GM19023 (cell line): ENCODE results near the gene AMIGO2.
"Not testable (repeated sequence)": the region's sequence is repeated elsewhere in the genome, so short reads cannot be mapped to it uniquely, and the experiment has no call there.

Experiments used
- ATAC-seq: cut with Tn5 transposase; IDR thresholded peaks from one replicate; pipeline ENCODE4 v1.9.1; 2021; ENCODE audit warnings: mild to moderate bottlenecking, moderate library complexity; ENCODE audit not compliant: unreplicated experiment

Gene AMIGO2

DNA sequence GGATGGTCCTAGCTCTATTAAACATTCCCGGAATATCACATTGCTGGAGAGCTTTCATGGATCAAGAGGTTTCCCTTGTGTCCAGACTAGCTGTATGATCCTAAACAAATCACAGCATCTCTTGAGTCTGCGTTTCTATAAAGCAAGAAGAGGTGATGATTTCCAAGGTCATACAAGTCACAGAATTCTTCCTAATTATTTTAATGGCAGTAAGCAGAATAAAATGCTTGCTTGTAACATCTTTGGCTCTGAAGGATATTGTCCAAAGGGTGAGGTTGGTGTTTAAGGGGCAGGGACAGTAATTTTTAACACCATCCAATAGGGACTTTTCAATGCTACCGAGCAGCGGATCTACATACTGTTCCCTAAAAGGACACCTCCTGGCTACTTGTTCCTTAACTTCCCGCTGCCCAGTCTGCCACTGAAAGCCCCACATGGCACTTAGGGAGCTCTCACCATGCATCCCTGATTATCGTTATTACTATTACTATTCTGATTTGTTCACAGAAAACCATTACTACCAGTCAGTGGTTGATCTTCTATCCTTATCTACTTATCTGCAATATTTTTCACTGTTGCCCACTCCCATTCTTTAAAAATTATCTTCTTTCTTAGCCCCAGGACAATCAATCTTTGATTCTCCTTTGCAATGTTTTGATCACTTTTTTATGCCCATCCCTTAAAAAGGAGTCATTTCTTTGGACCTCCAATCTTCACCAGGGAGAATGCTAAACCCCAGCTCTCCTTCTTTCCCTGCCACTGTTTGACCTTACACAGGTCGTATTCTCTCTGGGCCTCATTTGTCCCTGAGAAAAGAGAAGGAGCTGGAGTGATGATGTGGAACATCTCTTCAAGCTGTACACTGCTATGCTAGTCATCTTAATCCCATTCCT is 4.3 kb downstream of the AMIGO2 start:
- ATAC-seq = no peak

DNA sequence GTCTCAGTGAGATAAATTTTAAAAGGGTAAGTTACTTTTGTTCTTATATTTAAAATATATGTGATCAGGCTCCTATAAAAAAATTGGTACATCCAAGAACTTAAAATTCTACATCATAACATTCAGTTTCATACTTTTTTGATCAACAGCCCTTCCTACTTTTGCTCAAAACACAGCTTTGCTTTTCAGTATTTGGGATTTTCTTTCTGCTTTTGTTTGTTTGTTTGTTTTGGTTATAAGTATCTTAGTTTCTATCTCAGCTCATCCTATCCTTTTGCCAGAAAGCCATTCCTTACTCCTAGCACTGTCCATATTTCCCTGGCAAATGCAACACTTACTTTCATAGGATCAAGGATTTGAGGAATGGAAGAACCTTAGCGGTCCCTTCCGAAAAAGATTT is 5.0 kb downstream of the AMIGO2 start:
- ATAC-seq = no peak

DNA sequence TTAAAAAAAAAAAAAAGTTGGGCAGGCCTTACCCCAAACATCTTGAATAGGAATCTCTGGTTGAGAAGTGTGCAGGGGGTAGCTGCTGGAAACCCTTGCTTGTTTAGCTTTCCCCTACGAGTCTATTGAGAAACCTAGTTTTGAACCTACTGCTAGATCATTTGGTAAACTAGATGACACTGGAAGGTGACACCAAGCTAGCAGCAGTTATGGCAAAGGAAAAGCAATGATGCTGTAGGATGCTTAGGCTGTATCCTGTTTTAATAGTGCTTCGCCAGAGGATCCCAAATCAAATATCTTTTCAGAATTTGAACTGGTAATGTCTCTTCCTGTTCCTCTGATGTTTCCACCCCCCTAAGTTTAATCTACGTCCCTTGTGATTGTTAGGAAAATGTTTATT is 5.8 kb downstream of the AMIGO2 start:
- no peak for ATAC-seq

DNA sequence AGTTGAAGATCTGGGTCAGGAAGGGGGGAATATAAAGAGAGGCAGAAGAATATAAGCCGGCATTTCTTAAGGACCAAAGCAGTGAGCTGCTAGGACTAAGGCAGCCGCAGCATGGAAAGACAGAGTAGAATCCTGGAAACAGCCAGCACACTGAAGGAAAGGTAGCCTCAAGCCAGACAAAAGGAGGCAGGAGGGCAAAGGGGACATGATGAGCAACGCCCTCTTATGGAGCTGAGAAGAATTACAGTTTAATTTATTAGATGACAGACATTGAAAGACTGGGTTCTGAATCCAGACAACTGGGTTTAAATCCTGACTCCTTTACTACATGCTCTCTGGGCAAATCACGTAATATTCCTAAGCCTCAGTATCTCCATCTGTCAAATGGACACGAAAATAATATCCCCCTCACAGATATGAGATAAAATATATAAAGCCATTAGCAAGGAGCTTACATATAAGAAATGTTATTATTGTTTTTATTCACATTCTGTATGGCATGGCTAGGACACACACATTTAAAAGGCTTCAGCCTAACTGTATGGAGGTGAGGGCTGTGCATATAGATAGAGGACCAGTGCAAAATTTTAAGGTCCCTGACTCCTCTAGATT is 8.4 kb downstream of the AMIGO2 start:
- ATAC-seq = no peak

DNA sequence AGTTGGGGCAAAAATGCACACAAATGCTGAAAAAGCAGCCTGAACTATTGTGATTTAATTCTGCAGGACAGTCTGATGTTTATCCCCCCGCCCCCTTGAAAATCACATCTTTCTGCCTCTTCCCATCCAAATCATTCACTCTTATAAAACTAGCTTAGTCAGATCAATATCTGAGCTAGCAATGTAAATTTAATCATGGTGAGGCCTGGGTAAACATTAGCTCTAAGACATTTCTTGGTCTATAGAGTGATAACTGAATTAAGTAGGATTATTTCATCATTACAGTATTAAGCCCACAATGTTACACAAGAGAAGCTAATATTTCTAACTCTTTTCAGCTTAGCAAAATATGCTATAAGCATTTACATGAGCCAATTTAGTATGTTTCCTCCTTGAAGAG is 9.4 kb downstream of the AMIGO2 start:
- no peak for ATAC-seq

DNA sequence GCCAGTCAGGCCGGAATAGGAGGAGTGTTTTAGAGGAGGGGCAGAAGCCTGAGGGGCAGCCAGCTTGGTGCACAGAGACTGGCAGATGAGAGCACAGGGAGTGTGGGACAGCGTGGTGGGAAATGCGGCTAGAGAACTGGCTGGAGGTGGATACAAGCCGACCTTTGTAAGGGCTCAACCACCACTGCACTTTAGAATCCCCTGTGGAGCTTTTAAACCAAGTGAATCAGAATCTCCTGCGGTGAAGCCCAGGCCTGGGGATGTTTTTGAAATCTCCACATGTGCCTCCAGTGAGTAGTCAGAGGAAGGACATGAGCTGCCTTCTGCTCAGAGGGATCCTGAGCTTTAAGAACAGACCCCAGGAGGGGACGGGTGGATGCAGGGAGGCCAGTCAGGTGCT is 11.2 kb downstream of the AMIGO2 start:
- no peak for ATAC-seq

DNA sequence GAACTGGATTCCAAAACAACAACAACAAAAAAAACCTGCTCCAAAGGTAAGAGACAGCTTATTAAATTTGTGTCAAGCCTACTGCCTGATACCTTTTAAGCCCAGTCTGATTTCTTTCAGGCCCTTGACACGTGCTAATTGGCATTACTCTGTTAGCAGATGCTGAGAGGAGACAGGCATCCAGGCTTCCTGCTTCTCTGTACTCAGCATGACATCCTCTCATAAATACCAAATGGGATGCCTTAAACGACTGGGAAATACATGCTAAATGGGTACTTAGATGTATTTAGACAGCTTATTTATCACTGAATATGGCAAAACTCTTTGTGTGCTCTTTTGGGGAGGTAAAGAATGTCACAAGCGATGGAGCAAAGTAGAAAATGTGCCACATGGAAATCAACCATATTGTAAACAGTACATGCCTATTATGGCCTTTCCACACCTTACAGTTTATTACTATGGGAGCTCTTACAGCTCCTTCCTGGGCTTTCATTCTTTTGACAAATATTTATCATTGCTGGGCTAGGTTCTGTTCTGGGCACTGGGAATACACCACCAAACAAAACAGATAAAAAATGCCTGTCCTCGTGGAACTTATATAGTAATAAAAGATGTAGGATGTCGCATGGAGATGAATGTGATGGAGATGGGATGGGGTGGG is 11.9 kb downstream of the AMIGO2 start:
- ATAC-seq = no peak

DNA sequence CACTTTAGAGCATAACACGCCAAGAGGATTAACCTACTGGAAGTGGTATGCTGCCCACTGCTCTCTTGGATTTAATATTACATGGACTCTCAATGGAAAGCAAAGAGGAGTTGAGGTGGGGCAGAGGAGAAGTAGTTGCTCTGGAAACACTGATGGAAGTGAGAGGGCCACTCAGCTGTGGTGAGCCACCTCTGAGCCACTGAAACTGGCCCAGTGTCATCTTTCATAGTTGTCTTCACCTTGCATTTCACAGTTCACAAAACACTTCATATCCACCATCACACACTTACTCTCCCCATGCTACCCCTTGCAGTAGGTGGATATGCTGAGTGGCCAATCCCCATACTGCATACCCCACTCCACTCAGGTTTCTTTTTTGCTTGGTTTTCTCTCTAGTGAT is 12.6 kb downstream of the AMIGO2 start:
- ATAC-seq = no peak

DNA sequence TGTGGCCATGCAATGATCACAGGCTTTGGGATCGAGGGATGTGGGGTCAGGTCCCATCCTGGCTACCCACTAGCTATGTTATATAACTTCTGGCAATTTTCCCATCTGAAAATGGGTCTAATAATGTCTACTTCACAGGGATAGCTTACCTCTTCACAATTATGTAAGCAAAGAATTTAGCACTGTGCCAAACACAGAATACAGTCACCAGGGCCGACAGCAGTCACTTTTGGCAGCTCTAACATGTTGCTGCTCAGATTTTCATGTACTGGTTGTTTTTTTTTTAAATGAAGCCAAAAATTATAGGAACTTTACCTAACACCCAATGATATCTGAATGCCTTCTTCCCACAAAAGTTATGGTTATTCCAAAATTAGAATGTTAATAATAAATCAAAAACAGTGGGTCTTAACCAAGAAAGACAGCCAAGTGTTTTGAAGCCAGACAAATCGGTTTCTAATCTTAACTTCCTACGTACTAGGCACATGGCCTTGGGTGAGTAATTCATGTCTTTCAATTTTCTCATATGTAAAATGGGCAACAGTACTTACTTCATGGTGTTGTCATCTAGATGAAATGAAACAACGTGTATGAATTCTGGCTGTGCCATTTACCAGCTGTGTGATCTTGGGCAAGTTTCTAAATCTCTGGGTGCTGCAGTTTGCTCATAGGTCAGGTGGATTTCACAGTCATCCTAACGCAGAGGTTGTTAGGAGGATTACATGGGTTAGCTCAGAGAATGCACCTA is 13.3 kb downstream of the AMIGO2 start:
- no peak for ATAC-seq

DNA sequence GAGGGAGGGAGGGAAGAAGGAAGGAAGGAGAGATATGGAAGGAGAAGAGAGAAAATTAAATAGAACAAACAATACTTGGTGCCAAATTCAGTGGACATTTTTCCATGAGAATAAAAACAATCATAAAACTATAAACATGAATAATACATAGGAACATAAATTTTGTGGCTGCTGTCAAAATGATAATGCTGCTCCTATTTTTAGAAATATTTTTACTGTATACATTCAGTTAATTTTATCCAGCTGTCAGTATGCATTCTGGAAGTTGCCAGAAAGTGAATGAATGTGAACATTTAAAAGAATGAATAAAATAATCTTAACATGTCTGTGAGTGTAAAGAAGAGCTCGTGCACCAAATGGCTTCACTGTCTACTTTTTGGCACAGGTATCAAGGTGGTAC is 14.2 kb downstream of the AMIGO2 start:
- no peak for ATAC-seq

DNA sequence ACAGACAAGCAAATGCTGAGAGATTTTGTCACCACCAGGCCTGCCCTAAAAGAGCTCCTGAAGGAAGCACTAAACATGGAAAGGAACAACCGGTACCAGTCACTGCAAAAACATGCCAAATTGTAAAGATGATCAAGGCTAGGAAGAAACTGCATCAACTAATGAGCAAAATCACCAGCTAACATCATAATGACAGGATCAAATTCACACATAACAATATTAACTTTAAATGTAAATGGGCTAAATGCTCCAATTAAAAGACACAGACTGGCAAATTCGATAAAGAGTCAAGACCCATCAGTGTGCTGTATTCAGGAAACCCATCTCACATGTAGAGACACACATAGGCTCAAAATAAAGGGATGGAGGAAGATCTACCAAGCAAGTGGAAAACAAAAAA is 21.1 kb downstream of the AMIGO2 start:
- not testable (repeated sequence) for ATAC-seq

DNA sequence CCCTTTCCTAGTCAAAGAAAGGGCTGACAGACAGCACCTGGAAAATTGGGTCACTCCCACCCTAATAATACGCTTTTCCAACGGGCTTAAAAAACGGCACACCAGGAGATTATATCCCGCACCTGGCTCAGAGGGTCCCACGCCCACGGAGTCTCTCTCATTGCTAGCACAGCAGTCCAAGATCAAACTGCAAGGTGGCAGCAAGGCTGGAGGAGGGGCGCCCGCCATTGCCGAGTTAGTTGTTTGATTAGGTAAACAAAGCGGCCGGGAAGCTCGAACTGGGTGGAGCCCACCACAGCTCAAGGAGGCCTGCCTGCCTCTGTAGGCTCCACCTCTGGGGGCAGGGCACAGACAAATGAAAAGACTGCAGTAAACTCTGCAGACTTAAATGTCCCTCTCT is 22.8 kb downstream of the AMIGO2 start:
- ATAC-seq = not testable (repeated sequence)

DNA sequence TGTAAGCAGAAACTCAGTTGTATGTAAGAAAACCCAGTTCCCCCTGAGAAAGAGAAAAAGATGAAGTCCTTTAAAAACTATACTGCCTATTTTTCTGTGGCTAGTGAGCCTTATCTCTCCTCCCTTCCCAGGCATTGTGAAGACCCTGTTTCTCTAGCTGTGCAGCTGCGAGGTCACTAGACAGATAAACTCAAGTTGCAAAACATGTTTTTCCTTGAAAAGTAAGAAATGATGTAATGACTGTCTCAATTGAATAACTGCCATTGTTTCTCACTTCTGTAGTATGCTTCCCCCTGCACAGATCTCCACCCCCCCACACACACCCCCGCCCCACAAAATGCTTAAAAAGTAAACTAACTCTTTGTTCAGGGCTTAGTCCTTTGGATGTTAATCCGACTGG is 23.9 kb downstream of the AMIGO2 start:
- ATAC-seq = not testable (repeated sequence)

DNA sequence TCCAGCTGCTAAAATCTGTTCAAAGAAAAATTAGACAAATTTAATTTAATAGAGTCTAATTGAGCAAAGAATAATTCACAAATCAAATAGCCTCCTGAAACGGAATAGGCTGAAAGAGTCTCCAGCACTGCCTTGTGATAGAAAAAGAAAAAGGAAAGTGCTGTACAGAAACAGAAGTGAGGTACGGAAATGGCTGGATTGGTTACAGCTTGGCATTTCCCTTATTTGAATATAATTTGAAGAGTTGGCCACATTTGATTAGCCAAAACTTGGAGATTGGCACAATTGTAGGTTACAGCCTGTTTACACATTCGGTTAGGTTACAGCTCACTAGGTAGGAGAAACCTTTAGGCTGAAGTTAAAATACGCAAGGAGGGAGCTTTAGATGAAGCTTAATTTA is 25.1 kb downstream of the AMIGO2 start:
- no peak for ATAC-seq

DNA sequence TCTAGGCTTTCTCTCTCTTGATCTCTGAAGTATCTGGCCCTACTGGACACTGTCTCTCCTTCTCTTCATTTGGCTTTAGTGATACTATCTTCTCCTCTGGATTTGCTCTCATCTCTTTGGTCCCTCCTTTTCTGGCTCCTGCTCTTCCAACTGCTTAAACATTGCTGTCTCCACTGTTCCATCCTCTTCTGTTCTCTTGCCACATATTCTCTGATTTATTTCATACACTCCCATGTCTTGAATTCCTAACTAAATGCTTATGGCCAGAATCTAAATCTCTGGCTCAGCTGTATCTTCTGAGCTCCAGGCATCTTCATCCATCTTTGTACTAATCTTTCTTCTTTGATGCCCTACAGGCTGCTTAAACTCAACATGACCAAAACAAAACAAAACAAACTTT is 25.8 kb downstream of the AMIGO2 start:
- ATAC-seq = no peak

DNA sequence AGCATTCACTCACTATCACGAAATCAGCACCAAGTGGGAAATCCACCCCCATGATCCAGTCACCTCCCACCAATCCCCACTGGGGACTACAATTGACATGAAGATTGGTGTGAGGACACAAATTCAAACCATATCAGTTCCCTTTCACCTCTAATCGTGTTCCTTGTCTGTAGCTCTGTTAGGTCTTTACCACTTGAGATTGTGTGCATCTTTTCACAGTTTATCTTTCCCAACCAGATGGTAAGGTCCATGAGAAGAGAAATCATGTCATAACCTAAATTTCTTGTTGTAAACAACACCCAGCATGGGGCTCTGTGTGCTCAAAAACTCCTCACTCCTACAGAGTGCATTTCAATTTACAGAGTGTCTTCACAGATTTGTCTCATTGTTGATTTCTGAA is 27.5 kb downstream of the AMIGO2 start:
- ATAC-seq = no peak

DNA sequence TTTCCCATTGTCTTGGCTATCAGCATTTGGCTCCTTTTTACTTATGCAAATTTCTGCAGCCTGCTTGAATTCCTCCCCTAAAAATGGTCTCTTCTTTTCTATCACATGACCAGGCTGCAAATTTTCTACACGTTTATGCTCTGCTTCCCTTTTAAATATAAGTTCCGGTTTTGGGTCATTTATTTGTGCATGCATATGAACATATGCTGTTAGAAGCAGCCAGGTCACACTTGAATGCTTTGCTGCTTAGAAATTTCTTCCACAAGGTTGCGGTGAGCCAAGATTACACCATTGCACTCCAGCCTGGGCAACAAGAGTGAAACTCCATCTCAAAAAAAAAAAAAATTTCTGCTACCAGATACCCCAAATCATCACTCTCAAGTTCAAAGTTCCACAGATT is 28.5 kb downstream of the AMIGO2 start:
- not testable (repeated sequence) for ATAC-seq

DNA sequence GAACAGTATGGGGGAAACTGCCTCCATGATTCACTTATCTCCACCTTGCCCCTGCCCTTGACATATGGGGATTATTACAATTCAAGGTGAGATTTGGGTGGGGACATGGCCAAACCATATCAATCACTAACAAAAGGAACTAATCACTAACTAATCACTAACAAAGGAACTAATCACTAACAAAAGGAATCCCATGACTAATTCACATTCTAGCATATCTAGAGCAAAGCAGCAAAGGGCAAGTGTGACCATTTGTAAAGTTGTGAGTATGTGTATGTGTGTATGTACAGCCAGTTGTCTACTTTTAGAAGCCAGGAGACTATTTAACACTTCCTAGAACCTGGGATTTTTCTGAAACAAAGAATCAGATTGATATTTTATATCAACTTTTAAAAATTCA is 31.2 kb downstream of the AMIGO2 start:
- no peak for ATAC-seq

DNA sequence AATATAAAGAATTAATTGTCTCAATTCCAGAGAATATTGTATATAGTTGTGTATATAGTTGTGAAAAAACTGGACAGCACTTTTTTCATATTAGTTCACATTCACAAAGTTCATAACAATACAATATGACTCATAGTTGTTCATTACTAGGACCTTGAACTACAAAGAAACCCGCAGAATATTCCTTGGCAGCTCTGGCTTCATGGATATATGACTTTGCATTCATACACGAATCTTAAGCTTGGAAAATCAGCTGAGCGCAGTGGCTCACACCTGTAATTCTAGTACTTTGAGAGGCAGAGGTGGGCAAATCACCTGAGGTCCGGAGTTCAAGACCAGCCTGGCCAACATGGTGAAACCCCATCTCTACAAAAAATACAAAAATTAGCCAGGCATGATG is 38.4 kb downstream of the AMIGO2 start:
- no peak for ATAC-seq

DNA sequence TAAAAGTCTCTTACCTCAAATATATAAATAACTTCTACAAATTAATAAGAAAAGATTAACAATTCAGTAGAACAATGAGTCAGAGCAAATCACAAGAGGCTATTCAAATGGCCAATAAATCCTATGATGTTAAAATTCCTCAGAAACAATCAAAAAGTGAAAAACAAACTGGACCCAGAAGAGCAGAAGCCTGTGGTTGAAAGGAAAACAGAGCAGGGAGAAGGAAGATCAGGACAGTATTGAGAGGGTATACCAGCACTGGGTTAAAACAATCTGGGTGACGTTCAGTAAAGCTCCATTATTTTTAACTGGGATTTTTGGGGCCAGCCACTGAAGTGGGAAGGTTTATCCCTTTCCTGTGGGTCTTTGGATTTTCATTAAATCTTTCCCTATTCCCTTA is 40.0 kb downstream of the AMIGO2 start:
- ATAC-seq = no peak

DNA sequence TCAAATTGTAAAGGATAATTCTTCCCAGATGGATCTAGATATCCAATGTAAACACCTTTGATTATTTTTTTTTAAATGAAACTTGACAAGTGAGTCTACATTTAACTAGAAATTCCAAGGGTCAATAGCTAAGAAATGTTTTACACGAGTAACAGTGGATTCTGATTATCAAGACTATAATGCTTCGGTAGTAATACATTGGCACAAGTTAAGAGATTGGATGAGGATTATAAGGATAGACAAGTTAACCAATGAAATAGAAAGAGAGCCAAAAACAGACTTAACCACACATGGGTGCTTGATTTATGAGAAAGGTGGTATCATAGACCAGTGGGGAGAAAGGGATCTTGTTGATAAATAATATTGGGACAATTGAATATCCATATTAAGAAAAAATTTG is 40.7 kb downstream of the AMIGO2 start:
- ATAC-seq = no peak
